Parathyroid adenoma (tissue), 2 donors: ENCODE measurements around the gene NETO2.
A peak's percentile ranks its signal among the peaks of the same experiment; 100 is the strongest.

Experiments used
- H2AFZ ChIP-seq: fragments of 300-600 bp; sonication (generic); one replicate; pipeline ENCODE4 v1.7.0; 2017; ENCODE audit warnings: antibody characterized with exemption, mild to moderate bottlenecking
- H3K27ac ChIP-seq: fragments of 300-600 bp; sonication (generic); one replicate; pipeline ENCODE4 v1.7.0; 2017
- H3K27me3 ChIP-seq: fragments of 300-600 bp; sonication (generic); one replicate; pipeline ENCODE4 v1.7.0; 2017; ENCODE audit warnings: low read length; ENCODE audit not compliant: control insufficient read depth, insufficient read depth
- H3K36me3 ChIP-seq: fragments of 300-600 bp; sonication (generic); one replicate; pipeline ENCODE4 v1.7.0; 2017; ENCODE audit warnings: low read length; ENCODE audit not compliant: control insufficient read depth, insufficient read depth
- H3K4me1 ChIP-seq: fragments of 300-600 bp; sonication (generic); one replicate; pipeline ENCODE4 v1.7.0; 2017; ENCODE audit warnings: control low read depth
- H3K4me2 ChIP-seq: fragments of 300-600 bp; sonication (generic); one replicate; pipeline ENCODE4 v1.7.0; 2017; ENCODE audit warnings: low read length
- H3K4me3 ChIP-seq: fragments of 300-600 bp; sonication (generic); one replicate; pipeline ENCODE4 v1.7.0; 2017; ENCODE audit warnings: low read depth, low read length
- H3K79me2 ChIP-seq: fragments of 300-600 bp; sonication (generic); one replicate; pipeline ENCODE4 v1.7.0; 2017; ENCODE audit warnings: control low read depth
- H3K9ac ChIP-seq: fragments of 300-600 bp; sonication (generic); one replicate; pipeline ENCODE4 v1.7.0; 2017; ENCODE audit warnings: mild to moderate bottlenecking
- H3K9me3 ChIP-seq: fragments of 300-600 bp; sonication (generic); one replicate; pipeline ENCODE4 v1.7.0; 2017; ENCODE audit warnings: low read length; ENCODE audit not compliant: control insufficient read depth
- TF ChIP-seq, protein P1 (sequence below): fragments of 300-600 bp; sonication (generic); IDR thresholded peaks from one replicate; pipeline ENCODE4 v1.7.0; 2017; ENCODE audit warnings: antibody characterized with exemption, mild to moderate bottlenecking
- donor health status: primary hyperparathyroidism.

NETO2 gene

DNA sequence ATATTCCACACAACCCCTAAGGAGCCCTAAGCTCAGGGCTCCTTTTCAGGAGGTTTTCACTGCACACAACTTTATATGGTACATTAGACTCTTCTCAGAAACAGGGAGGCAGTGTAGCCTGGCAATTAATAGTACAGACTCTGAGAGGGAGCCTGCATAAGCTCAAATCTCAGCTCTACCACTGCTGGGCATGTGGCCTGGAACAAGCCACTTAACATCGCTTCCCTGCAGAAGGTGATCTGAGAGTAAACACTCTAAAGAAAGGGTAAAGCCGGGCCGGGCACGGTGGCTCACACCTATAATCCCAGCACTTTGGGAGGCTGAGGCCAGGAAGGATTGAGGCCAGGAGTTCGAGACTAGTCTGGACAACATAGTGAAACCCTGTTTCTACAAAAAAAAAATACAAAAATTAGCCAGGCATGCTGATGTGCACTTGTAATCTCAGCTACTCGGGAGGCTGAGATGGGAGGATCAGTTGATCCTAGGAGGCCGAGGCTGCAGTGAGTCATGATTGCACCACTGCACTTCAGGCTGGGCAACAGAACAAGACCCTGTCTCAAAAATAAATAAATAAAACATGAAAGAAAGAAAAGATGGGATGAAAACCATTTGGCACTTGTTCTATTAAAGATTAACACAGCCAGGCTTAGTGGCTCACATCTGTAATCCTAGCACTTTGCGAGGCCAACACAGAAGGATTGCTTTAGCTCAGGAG is 99.6 kb downstream of the NETO2 start:
- H3K27me3 ChIP-seq: no peaks in the 10 kb centered on the region
- H3K9me3 ChIP-seq: no peaks in the 10 kb centered on the region
- H3K4me1 ChIP-seq: no peaks in the 10 kb centered on the region
- no peak overlapping the region for H3K4me2 ChIP-seq
- H3K36me3 ChIP-seq: no peaks in the 10 kb centered on the region
- H3K79me2 ChIP-seq: no peaks in the 10 kb centered on the region
- no peak overlapping the region for H3K27ac ChIP-seq
- no peak overlapping the region for H2AFZ ChIP-seq
- H3K9ac ChIP-seq: no peak overlapping the region
- TF ChIP-seq, protein P1, sequence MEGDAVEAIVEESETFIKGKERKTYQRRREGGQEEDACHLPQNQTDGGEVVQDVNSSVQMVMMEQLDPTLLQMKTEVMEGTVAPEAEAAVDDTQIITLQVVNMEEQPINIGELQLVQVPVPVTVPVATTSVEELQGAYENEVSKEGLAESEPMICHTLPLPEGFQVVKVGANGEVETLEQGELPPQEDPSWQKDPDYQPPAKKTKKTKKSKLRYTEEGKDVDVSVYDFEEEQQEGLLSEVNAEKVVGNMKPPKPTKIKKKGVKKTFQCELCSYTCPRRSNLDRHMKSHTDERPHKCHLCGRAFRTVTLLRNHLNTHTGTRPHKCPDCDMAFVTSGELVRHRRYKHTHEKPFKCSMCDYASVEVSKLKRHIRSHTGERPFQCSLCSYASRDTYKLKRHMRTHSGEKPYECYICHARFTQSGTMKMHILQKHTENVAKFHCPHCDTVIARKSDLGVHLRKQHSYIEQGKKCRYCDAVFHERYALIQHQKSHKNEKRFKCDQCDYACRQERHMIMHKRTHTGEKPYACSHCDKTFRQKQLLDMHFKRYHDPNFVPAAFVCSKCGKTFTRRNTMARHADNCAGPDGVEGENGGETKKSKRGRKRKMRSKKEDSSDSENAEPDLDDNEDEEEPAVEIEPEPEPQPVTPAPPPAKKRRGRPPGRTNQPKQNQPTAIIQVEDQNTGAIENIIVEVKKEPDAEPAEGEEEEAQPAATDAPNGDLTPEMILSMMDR: no peak
- H3K4me3 ChIP-seq: no peak overlapping the region

- Histone ChIP-seq H3K4me2 (no peak overlapping the region), H3K79me2 (no peaks in the 10 kb centered on the region), H3K27me3 (no peaks in the 10 kb centered on the region), H2AFZ (no peak overlapping the region), H3K4me3 (no peak overlapping the region), H3K27ac (no peak overlapping the region), H3K4me1 (no peaks in the 10 kb centered on the region), H3K9ac (no peak overlapping the region), H3K36me3 (no peaks in the 10 kb centered on the region), H3K9me3 (no peaks in the 10 kb centered on the region)
- TF ChIP-seq, protein P1: no peak
These were observed 100.5 kb downstream of the NETO2 start for GRCh38 chr16:47043200-47043599.

- peak overlapping the region; percentile 95 for H3K4me2 ChIP-seq
- H3K27me3 ChIP-seq: no peaks in the 10 kb centered on the region
- peak overlapping the region; percentile 99 for H2AFZ ChIP-seq
- no peaks in the 10 kb centered on the region for H3K9me3 ChIP-seq
- H3K4me1 ChIP-seq: no peaks in the 10 kb centered on the region
- H3K79me2 ChIP-seq: no peaks in the 10 kb centered on the region
- TF ChIP-seq, protein P1: peak; percentile 94
- no peaks in the 10 kb centered on the region for H3K36me3 ChIP-seq
- peak overlapping the region; percentile 68 for H3K4me3 ChIP-seq
- no peak overlapping the region for H3K9ac ChIP-seq
- no peak overlapping the region for H3K27ac ChIP-seq
These were observed 105.8 kb downstream of the NETO2 start for GRCh38 chr16:47037746-47038458.

GRCh38 chr16:47037396-47037745 is 106.4 kb downstream of the NETO2 start:
- Histone ChIP-seq H3K27ac (no peak overlapping the region), H3K4me1 (no peaks in the 10 kb centered on the region), H3K9ac (no peak overlapping the region), H3K36me3 (no peaks in the 10 kb centered on the region), H3K9me3 (no peaks in the 10 kb centered on the region), H3K4me2 (peak overlapping the region; percentile 95), H3K27me3 (no peaks in the 10 kb centered on the region), H3K79me2 (no peaks in the 10 kb centered on the region), H3K4me3 (peak overlapping the region; percentile 68), H2AFZ (peak overlapping the region; percentile 99)
- TF ChIP-seq, protein P1: no peak
